Duodenal mucosa (tissue), 2 donors: ENCODE measurements around the gene ANTXR1.

ENCODE experiments used
- H3K27ac ChIP-seq: one replicate; pipeline ENCODE4 v1.7.0; 2013; ENCODE audit warnings: low read depth, low read length
- H3K27me3 ChIP-seq, 2 donors: one replicate each; pipeline ENCODE4 v1.7.0; 2013; ENCODE audit warnings: low read length in 2 of 2, control low read depth in 1 of 2; ENCODE audit not compliant: insufficient read depth in 2 of 2, control insufficient read depth in 1 of 2
- H3K36me3 ChIP-seq, 2 donors: one replicate each; pipeline ENCODE4 v1.7.0; 2013; ENCODE audit warnings: low read length in 2 of 2, control low read depth in 1 of 2; ENCODE audit not compliant: insufficient read depth in 2 of 2, control insufficient read depth in 1 of 2
- H3K4me1 ChIP-seq, 2 donors: one replicate each; pipeline ENCODE4 v1.7.0; 2013; ENCODE audit warnings: low read length in 2 of 2, control low read depth in 1 of 2; ENCODE audit not compliant: insufficient read depth in 2 of 2, control insufficient read depth in 1 of 2
- H3K4me3 ChIP-seq, 2 donors: one replicate each; pipeline ENCODE4 v1.7.0; 2013; ENCODE audit warnings: low read length in 2 of 2, low read depth in 1 of 2
- H3K9ac ChIP-seq, 2 donors: one replicate each; pipeline ENCODE4 v1.7.0; 2013; ENCODE audit warnings: low read length in 2 of 2, low read depth in 1 of 2
- H3K9me3 ChIP-seq, 2 donors: one replicate each; pipeline ENCODE4 v1.7.0; 2013; ENCODE audit warnings: low read length in 2 of 2, control low read depth in 1 of 2; ENCODE audit not compliant: control insufficient read depth in 1 of 2

Gene ANTXR1

GRCh38 chr2:69154106-69154505 is 141.1 kb downstream of the ANTXR1 start:
- Histone ChIP-seq H3K36me3 (no peaks in the 10 kb centered on the region), H3K27ac (peak overlapping the region; percentile 17), H3K27me3 (peaks cover 2 to 6% of the 10 kb centered on the region in 2 donors), H3K4me3 (no peak overlapping the region), H3K4me1 (no peaks in the 10 kb centered on the region), H3K9ac (no peak overlapping the region), H3K9me3 (no peaks in the 10 kb centered on the region)

GRCh38 chr2:69156624-69157023 is 143.6 kb downstream of the ANTXR1 start:
- Histone ChIP-seq H3K27ac (no peak overlapping the region), H3K4me1 (no peaks in the 10 kb centered on the region), H3K9ac (no peak overlapping the region), H3K4me3 (no peak overlapping the region), H3K27me3 (peaks cover 2% of the 10 kb centered on the region in 2 donors), H3K36me3 (no peaks in the 10 kb centered on the region), H3K9me3 (no peaks in the 10 kb centered on the region)

DNA sequence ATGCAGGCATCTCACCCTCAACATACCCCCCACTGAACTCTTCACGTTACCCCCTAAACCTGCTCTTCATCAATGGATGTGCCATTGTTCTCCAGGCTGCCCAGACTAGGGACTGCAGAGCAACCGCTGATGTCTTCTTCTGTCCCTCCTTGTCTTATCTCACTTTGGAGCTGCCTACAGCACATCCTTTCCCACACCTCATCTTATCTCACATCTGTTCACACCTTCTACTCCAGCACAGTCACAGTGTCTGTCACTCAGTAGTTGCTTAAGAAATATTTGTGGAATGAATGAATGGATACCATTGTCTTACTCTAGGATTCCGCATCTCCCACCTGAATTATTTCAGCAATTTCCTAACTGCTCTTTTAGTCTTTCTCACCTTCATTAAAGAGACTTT is 144.5 kb downstream of the ANTXR1 start:
- Histone ChIP-seq H3K27ac (no peak overlapping the region), H3K9ac (no peak overlapping the region), H3K27me3 (peaks cover 0 to 2% of the 10 kb centered on the region in 2 donors), H3K4me3 (no peak overlapping the region), H3K9me3 (no peaks in the 10 kb centered on the region), H3K4me1 (no peaks in the 10 kb centered on the region), H3K36me3 (no peaks in the 10 kb centered on the region)

- peaks cover 0 to 2% of the 10 kb centered on the region in 2 donors for H3K27me3 ChIP-seq
- H3K36me3 ChIP-seq: no peaks in the 10 kb centered on the region
- H3K4me1 ChIP-seq: peaks cover 7 to 19% of the 10 kb centered on the region in 2 donors
- no peak overlapping the region for H3K9ac ChIP-seq
- H3K9me3 ChIP-seq: no peaks in the 10 kb centered on the region
- H3K4me3 ChIP-seq: no peak overlapping the region
- H3K27ac ChIP-seq: no peak overlapping the region
Measured at GRCh38 chr2:69159986-69160385, 147.0 kb downstream of the ANTXR1 start.

DNA sequence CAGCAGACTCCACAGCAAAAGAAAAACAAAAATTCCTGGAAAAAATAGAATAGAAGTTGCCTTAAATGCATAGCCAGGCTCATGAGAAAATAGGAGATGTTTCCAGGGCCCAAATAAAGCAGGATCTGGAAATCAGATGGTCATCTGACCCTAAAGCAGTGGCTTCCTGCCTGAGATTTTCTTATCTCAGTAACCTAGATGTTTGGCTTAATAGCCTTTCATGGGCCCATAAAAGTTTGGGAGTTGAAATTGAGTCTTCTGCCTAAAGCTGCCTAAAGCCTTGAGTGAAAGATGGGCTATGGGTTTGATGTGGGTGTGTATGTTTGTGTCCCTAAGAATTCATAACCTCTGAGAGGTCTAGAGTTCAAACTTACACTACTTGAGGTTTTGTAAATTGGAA is 149.1 kb downstream of the ANTXR1 start:
- no peaks in the 10 kb centered on the region for H3K9me3 ChIP-seq
- H3K27ac ChIP-seq: no peak overlapping the region

DNA sequence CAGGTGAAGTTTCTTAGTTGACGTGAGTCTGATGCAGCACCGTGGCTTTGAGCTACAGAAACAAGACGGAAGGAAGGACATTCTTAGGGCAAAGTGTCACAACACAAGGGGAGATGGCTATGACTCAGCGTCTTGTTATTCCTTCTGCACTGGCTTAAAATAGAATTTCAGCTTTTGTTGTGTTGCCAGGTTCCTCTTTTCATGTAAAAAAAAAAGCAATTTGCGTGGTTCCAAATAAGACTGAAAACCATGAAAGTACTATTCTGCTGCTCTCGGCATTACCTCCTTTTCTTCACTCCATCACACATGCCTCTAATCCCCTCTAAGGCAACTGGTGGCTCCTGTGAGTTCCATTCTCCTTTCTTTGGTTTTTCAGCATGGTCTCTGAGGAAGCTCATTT is 150.1 kb downstream of the ANTXR1 start:
- H3K9ac ChIP-seq: no peak overlapping the region
- H3K36me3 ChIP-seq: no peaks in the 10 kb centered on the region
- H3K4me3 ChIP-seq: no peak overlapping the region
- H3K27me3 ChIP-seq: no peaks in the 10 kb centered on the region
- H3K4me1 ChIP-seq: peaks cover 7 to 21% of the 10 kb centered on the region in 2 donors
- H3K27ac ChIP-seq: peak overlapping the region; percentile 17
- no peaks in the 10 kb centered on the region for H3K9me3 ChIP-seq

More for the DNA sequence above, 149.1 kb downstream of the ANTXR1 start:
- H3K27me3 ChIP-seq: no peaks in the 10 kb centered on the region
- H3K4me3 ChIP-seq: no peak overlapping the region
- peaks cover 7 to 21% of the 10 kb centered on the region in 2 donors for H3K4me1 ChIP-seq
- H3K9ac ChIP-seq: no peak overlapping the region
- H3K36me3 ChIP-seq: no peaks in the 10 kb centered on the region

DNA sequence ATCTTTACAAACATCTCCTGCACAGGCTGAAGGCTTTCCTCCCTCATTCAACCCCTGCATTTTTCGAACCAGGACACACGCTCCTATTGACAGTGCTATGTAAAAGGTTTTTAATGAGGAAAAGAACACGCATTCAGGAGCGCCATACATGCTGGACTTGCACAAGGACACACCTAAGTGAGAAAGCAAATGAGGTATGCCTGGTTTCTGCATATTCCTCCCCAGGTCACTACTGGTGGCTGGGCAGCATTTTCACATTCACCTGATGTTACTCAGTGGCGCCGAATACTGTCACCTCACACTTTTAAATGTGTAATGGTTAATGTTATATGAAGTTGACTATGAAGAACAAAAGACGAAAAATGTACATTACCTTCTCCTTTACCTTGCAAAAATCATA is 150.6 kb downstream of the ANTXR1 start:
- Histone ChIP-seq H3K27ac (peak overlapping the region; percentile 67), H3K9me3 (no peaks in the 10 kb centered on the region), H3K4me1 (peaks cover 7 to 21% of the 10 kb centered on the region in 2 donors), H3K36me3 (no peaks in the 10 kb centered on the region), H3K4me3 (no peak overlapping the region), H3K9ac (no peak overlapping the region), H3K27me3 (no peaks in the 10 kb centered on the region)

- peak overlapping the region; percentile 67 for H3K27ac ChIP-seq
Measured at GRCh38 chr2:69164061-69164778, 151.2 kb downstream of the ANTXR1 start.

DNA sequence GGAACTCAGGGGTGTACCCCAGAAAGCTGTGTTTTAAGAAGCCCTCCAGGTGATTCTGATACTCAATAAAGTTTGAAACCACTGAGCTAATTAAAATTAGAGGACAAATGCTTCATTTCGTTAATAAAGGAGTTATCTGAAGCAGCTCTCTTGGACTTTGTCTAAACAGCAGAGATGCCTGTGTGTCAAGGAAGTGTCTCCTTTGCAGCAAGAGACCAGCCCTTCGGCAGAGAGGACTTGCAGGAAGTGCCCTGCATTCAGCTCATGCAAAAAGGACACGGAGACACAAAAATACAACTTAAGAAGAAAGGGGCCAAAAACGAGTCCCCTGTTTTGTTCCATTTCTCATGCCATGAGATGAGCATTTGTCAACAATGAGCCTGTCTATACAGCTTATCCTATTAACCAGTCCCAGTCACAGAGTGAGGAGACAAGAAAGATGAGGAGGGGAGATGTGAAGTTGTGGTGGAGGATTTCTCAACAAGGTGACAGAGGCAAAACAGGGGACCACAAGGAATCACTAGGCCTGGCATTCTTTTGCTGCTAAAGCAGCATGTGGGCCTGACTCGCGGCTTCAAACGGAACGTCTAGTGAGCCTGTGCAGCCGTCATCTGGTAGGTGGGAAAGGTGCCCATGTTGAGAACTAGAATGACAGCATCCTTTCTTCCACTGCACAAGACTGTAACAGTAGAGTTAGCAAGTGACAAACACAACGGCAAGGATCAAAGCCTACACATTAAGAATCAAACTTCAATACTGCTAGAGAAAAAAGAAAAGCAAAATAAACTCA is 152.3 kb downstream of the ANTXR1 start:
- Histone ChIP-seq H3K27ac (no peak overlapping the region), H3K27me3 (peaks cover 0 to 4% of the 10 kb centered on the region in 2 donors)

More at GRCh38 chr2:69164061-69164778, 151.2 kb downstream of the ANTXR1 start:
- no peak overlapping the region for H3K9ac ChIP-seq
- no peaks in the 10 kb centered on the region for H3K36me3 ChIP-seq
- H3K9me3 ChIP-seq: no peaks in the 10 kb centered on the region
- H3K4me3 ChIP-seq: no peak overlapping the region
- no peaks in the 10 kb centered on the region for H3K27me3 ChIP-seq
- peaks cover 7 to 21% of the 10 kb centered on the region in 2 donors for H3K4me1 ChIP-seq

GRCh38 chr2:69166465-69166811 is 153.5 kb downstream of the ANTXR1 start:
- no peak overlapping the region for H3K9ac ChIP-seq
- H3K27me3 ChIP-seq: peaks cover 0 to 4% of the 10 kb centered on the region in 2 donors
- no peak overlapping the region for H3K4me3 ChIP-seq
- no peaks in the 10 kb centered on the region for H3K9me3 ChIP-seq
- no peak overlapping the region for H3K27ac ChIP-seq
- H3K4me1 ChIP-seq: peaks cover 7 to 21% of the 10 kb centered on the region in 2 donors
- H3K36me3 ChIP-seq: no peaks in the 10 kb centered on the region

More for the DNA sequence above, 152.3 kb downstream of the ANTXR1 start:
- H3K9me3 ChIP-seq: no peaks in the 10 kb centered on the region
- H3K4me1 ChIP-seq: peaks cover 7 to 21% of the 10 kb centered on the region in 2 donors
- no peaks in the 10 kb centered on the region for H3K36me3 ChIP-seq
- H3K4me3 ChIP-seq: no peak overlapping the region
- no peak overlapping the region for H3K9ac ChIP-seq
